ENCODE data around the gene TTLL3.
A peak's percentile ranks its signal among the peaks of the same experiment; 100 is the strongest.
"Not testable (repeated sequence)": the region's sequence is repeated elsewhere in the genome, so short reads cannot be mapped to it uniquely, and the experiment has no call there.

TTLL3 gene

DNA sequence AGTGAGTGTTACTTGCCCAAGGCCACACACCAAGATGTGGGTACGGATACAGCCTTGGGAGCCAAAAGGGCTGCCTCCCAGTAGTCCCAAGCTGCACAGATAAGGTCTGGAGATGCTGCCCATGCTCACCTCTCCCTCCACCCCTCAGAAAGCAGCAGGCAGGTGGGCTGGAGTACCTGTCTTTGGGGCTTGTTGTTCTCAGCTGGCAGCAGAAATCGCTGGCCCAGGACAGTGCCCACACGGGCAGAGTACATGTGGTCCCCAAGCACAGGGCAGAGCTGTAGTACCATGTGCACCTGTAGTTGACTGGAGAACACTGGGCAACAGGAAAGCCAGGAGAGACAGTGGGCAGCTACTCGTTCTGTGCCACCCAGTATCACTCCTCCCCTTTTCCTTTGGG is 28.8 kb downstream of the TTLL3 start:
- DNase-seq, result no peak

GRCh38 chr3:9841015-9841414 is 31.0 kb downstream of the TTLL3 start:
- no peak for DNase-seq

DNA sequence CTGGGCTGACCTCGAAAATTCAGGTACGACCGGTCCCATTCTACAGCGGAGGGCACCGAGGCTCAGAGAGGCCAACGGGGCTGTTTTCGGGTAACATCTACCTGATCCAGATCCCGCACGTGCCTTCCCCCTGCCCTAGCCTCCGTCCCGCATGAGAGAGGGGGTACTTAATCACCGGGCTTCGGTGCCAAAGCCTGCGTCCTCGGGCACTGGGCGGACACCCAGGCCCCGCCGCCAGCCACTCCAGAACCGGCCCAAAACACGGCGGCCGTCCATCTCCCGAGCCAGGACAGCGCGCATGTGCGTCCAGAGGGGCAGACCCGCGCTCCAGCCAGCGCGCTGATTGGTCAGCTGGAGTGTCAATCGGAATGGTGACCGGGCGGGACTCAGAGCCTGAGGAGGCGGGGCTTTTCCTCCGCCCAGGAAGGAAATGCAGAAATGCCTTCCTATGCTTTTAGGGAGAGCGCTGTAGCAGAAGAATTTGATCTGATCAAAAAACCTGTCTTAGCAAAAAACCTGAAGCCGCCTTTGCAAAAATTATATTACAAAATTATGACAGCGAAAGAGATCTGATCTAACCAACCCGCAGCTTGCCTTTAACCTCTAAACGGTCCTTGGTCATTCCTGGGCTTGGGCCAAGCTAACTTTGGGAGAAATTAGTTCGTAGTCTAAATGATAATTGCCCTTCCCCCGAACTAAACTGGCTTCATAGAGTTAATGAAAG is 33.8 kb downstream of the TTLL3 start, which contains the start of gene RPUSD3:
TSS of gene RPUSD3 (minus strand) at position 294 of the 724 bp plus-strand sequence. CDS start at position 276, 18 bp downstream.
- DNase-seq, result peak; percentile 97

- no peak for DNase-seq
These were observed 36.2 kb downstream of the TTLL3 start for GRCh38 chr3:9846231-9846630.

- no peak for DNase-seq
These were observed 36.9 kb downstream of the TTLL3 start for GRCh38 chr3:9846931-9847488.

- peak; percentile 81 for DNase-seq
These were observed 37.8 kb downstream of the TTLL3 start for GRCh38 chr3:9847870-9848269.

- DNase-seq, result not testable (repeated sequence)
These were observed 38.8 kb downstream of the TTLL3 start for GRCh38 chr3:9848860-9849259.

DNA sequence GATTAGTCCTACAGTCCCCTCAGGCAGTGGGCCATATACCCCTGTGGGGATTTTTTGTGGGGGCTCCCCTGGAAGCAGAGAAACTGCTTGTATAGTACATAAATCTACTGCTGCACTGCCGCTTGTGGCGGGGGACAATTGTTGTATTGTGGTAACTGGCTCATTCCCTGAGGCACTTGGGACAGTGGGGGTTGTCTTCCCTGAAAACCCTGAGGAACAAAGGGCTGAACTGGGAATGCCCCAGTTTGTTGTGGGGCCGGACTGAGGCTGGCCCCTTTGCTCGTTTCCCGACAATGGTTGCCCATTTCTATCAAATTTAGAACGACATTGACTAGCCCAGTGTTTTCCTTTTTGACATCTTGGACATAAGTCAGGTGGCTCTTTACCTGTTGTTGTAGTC is 41.3 kb downstream of the TTLL3 start:
- not testable (repeated sequence) for DNase-seq

DNA sequence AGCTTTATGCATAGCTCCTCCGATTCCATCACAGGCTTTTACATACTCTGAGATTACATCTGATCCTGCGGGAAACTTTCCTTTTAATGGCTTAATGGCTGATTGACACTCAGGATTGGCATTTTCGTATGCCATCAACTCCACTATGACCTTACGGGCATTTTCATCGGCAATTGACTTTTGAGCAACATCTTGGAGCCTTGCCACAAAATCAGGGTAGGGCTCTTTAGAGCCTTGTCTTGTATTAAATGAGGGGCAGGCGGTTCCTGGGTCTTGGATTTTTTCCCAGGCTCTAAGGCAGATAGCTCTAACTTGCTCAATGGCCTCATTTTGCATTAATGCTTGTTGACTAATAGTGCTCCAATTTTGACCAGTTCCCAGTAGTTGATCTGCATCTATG is 41.9 kb downstream of the TTLL3 start:
- not testable (repeated sequence) for DNase-seq

- no peak for DNase-seq
These were observed 42.5 kb downstream of the TTLL3 start for GRCh38 chr3:9852528-9852927.

- not testable (repeated sequence) for DNase-seq
These were observed 44.4 kb downstream of the TTLL3 start for GRCh38 chr3:9854291-9854940.

DNA sequence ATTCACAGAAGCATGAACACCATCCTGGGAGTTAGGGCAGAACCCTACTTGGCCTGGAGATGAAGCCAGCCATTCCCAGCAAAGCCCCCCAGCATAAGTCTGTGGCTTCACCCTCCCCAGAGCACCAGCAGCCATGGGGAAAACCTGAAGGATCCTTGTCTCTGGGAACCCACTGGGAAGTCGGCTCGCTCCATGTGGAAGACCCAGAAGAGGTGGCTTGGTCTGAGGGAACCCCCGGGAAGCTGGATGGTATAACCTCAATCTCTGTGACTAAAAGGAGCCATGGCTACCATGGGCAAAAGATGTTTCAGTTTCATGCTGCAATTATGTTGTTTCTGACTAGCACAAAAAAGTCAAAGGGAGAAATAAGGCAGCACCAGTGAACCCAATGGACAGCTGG is 45.5 kb downstream of the TTLL3 start:
- DNase-seq, result no peak

DNA sequence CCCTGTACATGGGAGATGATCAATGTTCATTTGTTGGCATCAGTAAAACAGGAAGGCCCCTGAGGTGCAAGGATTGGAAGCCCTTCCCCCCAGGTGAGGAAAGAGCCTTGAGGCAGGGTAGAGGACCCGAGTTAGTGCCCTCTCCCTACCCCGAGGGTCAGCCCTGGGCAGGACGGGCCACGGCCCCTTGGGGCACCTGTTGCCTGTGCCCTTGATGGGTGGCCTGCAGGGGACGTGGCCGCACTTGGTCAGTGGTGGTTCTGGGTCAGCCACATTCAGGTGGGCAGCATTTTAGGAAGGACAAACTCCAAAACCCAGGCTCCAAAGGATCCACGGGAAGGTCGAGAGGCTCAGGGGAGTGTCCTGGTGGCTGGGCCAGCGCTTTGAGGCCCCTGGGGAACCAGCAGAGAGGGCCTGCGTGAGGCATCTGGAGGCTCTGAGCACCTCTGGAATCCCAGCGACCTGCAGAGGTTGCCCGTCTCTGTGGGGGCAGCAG is 49.5 kb downstream of the TTLL3 start:
- no peak for DNase-seq

DNA sequence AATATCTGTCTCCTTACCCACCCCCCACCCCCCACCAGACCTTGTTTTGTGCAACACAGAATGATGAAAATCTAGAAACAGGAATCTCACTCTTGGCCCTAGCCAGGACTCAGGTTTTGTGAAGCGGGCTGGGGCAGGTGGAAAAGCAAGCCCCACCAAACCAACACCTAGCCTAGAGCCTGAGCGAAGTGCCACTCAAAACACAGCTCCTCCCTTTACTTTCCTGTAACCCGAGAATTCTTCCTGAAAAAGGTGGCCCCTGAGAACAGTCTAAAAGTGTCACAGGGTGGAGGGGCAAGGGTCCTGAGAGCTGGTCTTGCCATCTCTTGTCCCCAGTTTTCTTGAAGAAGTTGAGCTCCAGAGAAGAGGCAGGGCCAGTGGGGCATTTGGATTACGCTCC is 51.1 kb downstream of the TTLL3 start:
- DNase-seq, result no peak

- DNase-seq, result no peak
These were observed 51.6 kb downstream of the TTLL3 start for GRCh38 chr3:9861626-9862130.

DNA sequence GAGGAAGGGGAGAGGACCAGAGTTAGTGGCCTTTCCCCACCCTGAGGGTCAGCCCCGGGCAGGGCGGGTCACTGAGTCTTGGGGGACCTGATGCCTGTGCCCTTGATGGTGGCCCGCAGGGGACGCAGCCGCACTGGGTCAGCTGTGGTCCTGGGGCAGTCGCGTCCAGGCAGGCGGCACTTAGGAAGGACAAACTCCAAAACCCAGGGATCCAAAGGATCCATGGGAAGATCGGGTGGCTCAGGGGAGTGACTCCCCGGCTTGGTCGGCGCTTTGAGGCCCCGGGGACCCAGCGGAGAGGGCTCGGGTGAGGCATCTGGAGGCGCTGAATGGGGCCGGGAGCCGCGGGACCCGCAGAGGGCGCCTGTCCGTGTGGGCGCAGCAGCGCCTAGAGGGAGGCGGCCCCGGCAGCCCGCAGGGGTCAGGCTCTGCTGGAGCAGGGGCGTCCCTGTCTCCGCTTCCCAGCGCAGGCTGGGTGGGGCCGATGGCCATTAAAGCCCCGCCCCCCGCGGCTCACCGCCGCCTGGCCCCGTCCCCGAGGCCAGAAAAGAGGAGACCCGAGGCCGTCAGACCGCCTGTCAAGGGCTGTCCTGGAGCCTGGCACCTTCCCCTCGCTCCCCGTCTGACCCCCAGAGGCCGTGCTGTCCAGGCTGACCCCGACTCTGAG is 52.5 kb downstream of the TTLL3 start:
- peak; percentile 94 for DNase-seq

DNA sequence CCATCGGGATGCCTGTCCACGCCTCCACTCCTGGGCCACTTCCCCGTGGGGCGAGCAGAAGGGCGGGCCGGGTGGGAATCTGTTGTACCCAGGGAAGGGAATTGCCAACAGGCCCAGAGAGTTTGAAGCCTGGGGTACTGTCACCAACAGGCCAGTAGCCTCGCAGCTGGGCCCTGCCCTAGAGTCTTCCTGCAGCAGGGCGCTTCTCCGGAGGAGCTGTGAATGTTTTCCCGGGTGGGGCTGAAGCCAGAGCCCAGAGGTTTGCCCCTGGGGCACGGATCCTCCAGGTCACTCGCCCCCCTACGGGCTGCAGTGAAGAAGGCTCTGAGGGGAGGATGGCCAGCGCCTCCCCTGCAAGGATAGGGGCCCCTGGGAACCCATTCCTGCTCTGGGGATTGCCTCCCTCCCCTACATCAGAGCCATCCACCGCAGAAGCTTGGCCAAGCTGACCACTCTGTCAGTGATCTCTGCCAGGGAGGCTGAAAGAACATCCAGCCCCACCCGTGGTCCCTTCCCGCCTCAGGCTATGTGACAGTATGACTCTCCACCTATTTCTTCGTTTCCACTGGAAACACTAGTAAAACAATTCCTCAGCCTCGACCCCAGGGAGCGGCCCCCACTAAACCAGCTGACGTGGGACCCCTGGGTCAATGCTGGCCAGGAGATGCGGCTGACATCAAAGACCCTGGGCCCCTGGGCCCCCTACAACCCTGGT is 53.2 kb downstream of the TTLL3 start:
- no peak for DNase-seq

GRCh38 chr3:9864200-9864927 is 54.3 kb downstream of the TTLL3 start:
- no peak for DNase-seq

- not testable (repeated sequence) for DNase-seq
These were observed 55.1 kb downstream of the TTLL3 start for GRCh38 chr3:9865125-9865637.

DNA sequence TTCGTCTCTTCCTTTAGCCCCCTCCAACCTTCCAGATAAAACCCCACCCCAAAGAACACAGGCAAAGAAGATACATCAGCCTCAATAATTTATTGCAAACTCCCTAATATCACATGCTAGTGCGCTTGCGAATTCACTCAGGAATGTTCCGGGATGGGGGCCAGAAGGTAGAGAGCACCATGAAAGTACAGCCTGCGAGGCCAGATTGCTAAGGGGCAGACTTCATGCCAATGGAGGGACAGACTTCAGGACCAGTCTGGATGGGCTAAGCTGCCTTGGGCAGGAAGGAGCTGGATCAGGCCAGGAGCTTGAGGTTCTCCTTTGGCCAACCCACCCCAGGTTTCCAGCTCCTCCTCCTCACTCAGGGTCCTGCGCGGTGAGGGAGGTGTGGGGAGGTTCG is 56.6 kb downstream of the TTLL3 start:
- no peak for DNase-seq

GRCh38 chr3:9867106-9867505 is 57.0 kb downstream of the TTLL3 start:
- no peak for DNase-seq

DNA sequence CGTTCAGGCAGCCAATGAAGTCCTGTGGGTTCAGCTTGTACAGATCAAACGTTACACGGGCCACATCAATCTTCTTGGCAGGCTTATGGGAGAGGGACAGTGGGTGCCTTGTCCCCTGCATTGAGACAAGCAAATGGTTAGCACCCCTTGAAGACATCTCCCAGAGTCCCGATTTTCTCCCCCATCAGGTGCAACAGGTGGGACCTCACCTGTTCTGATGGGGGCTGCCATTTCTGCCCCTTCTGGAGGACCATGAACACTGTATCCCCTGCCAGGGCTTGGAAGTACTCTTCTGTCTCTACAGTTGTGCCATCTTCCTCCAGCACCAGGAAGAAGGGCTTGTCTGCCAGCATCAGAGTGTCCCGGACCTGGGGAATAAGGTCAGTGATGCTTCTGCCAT is 59.9 kb downstream of the TTLL3 start:
- no peak for DNase-seq

Data from islet precursor cell (in vitro differentiated cells).